T-helper 17 cell (primary cell): ENCODE results near the gene ORMDL3. TPM values are rescaled to one million over a fixed set of nuclear protein-coding genes. Genes with fewer than 3 reads are reported as not detected.

Experiments
- total RNA-seq, 4 donors: library from RNA in 2 of 4; stranded (reverse) in 2 of 4; gene quantifications; one replicate each; pipeline ENCODE4 v1.2.3 and lab custom pipeline; 2022 to 2026

The ORMDL3 gene
- total RNA-seq, 2 donors from 2014 or later: 76.0 to 88.9 TPM

Other genes with a start within 250 kb of the ORMDL3 start
- gene PGAP3, start 239.5 kb downstream of the ORMDL3 start, total RNA-seq: 10 to 100 TPM; 28.8 to 31.3 TPM
- gene ERBB2, start 227.5 kb downstream of the ORMDL3 start, total RNA-seq: 1 to 10 TPM; 1.3 to 3.5 TPM
- gene MIEN1, start 197.1 kb downstream of the ORMDL3 start, total RNA-seq: 10 to 100 TPM; 36.9 to 41.8 TPM
- not detected for gene GRB7, start 189.7 kb downstream of the ORMDL3 start, total RNA-seq
- gene IKZF3, start 63.3 kb downstream of the ORMDL3 start, total RNA-seq: 100 to 1,000 TPM; 106 to 113 TPM
- gene ZPBP2, start 59.4 kb downstream of the ORMDL3 start, total RNA-seq: under 1 TPM in 1 of 2 donors, not detected in 1; 0.37 TPM
- 10 to 100 TPM; 17.2 to 28.6 TPM for gene GSDMB, start 9.0 kb downstream of the ORMDL3 start, total RNA-seq
- gene LRRC3C, start 131 bp upstream of the ORMDL3 start, total RNA-seq: not detected
- under 1 TPM in 1 of 2 donors, not detected in 1; 0.26 TPM for gene GSDMA, start 35.4 kb upstream of the ORMDL3 start, total RNA-seq
- gene PSMD3, start 53.2 kb upstream of the ORMDL3 start, total RNA-seq: 10 to 100 TPM; 51.8 to 63.9 TPM
- gene CSF3, start 87.8 kb upstream of the ORMDL3 start, total RNA-seq: not detected
- gene MED24, start 126.8 kb upstream of the ORMDL3 start, total RNA-seq: 10 to 100 TPM; 73.7 to 77.5 TPM
- gene THRA, start 135.4 kb upstream of the ORMDL3 start, total RNA-seq: 10 to 100 TPM; 29.8 to 32.2 TPM
- gene NR1D1, start 173.0 kb upstream of the ORMDL3 start, total RNA-seq: 100 to 1,000 TPM; 102 to 145 TPM
- 100 to 1,000 TPM; 101 to 106 TPM for gene MSL1, start 194.4 kb upstream of the ORMDL3 start, total RNA-seq
- 100 to 1,000 TPM; 168 to 176 TPM for gene CASC3, start 212.9 kb upstream of the ORMDL3 start, total RNA-seq
- gene RAPGEFL1, start 249.9 kb upstream of the ORMDL3 start, total RNA-seq: 10 to 100 TPM in 1 of 2 donors, 1 to 10 TPM in 1; 6.9 to 10.5 TPM